CD8-positive, alpha-beta memory T cell (primary cell): ENCODE results near the gene RNF115. TPM values are rescaled to one million over a fixed set of nuclear protein-coding genes. Genes with fewer than 3 reads are reported as not detected.

Experiments used
- CTCF ChIA-PET: fragments of 350-600 bp; sonication (Branson Sonifier 250); formaldehyde crosslinking; loops from one replicate; lab custom pipeline; 2021; ENCODE audit warnings: antibody characterized with exemption; lab: Charles Lee
- POLR2A ChIA-PET: fragments of 350-600 bp; sonication (Branson Sonifier 250); formaldehyde crosslinking; loops from one replicate; lab custom pipeline; 2021; ENCODE audit warnings: antibody characterized with exemption; lab: Charles Lee
- DNase-seq, 5 donors: peaks; one replicate each; pipeline versions ENCODE4 v3.0.0 to v3.0.0-alpha.2; 2020 to 2022; ENCODE audit warnings: mixed read lengths in 1 of 5
- H3K27ac ChIP-seq: one replicate; pipeline ENCODE4 v1.7.0; 2013; ENCODE audit warnings: low read depth, mild to moderate bottlenecking, low read length, moderate library complexity
- H3K27me3 ChIP-seq: 2 replicates; pipeline ENCODE4 v1.7.0; 2013; ENCODE audit warnings: low read length, mild to moderate bottlenecking; ENCODE audit not compliant: insufficient read depth, poor library complexity, severe bottlenecking
- H3K36me3 ChIP-seq: 2 replicates; pipeline ENCODE4 v1.7.0; 2013; ENCODE audit warnings: mild to moderate bottlenecking, low read length, moderate library complexity; ENCODE audit not compliant: insufficient read depth
- H3K4me1 ChIP-seq: 2 replicates; pipeline ENCODE4 v1.7.0; 2013; ENCODE audit warnings: mild to moderate bottlenecking, low read length, moderate library complexity; ENCODE audit not compliant: insufficient read depth
- H3K4me3 ChIP-seq: 2 replicates; pipeline ENCODE4 v1.7.0; 2013; ENCODE audit warnings: mild to moderate bottlenecking, low read length
- H3K9me3 ChIP-seq: 2 replicates; pipeline ENCODE4 v1.7.0; 2013; ENCODE audit warnings: mild to moderate bottlenecking, low read length
- H3K27ac Mint-ChIP-seq, 8 donors: one replicate each; pipeline ENCODE4 v1.8.0; 2020 to 2021; ENCODE audit warnings: mixed read lengths in 8 of 8, mild to moderate bottlenecking in 6 of 8, inconsistent platforms in 3 of 8, moderate library complexity in 3 of 8
- H3K27me3 Mint-ChIP-seq, 2 donors: one replicate each; pipeline ENCODE4 v1.8.0; 2020 to 2021; ENCODE audit warnings: mixed read lengths in 2 of 2, mild to moderate bottlenecking in 1 of 2, moderate library complexity in 1 of 2
- H3K36me3 Mint-ChIP-seq, 3 donors: one replicate each; pipeline ENCODE4 v1.8.0; 2020 to 2021; ENCODE audit warnings: mixed read lengths in 3 of 3, inconsistent platforms in 1 of 3, mild to moderate bottlenecking in 1 of 3
- H3K4me1 Mint-ChIP-seq, 3 donors: one replicate each; pipeline ENCODE4 v1.8.0; 2020 to 2021; ENCODE audit warnings: mixed read lengths in 3 of 3, inconsistent platforms in 1 of 3, mild to moderate bottlenecking in 1 of 3
- H3K4me3 Mint-ChIP-seq, 7 donors: one replicate each; pipeline ENCODE4 v1.8.0; 2020 to 2021; ENCODE audit warnings: mixed read lengths in 7 of 7, mild to moderate bottlenecking in 6 of 7, moderate library complexity in 4 of 7, inconsistent platforms in 2 of 7
- H3K9me3 Mint-ChIP-seq, 5 donors: one replicate each; pipeline ENCODE4 v1.8.0; 2020 to 2022; ENCODE audit warnings: mixed read lengths in 5 of 5, mild to moderate bottlenecking in 3 of 5, moderate library complexity in 2 of 5, inconsistent platforms in 1 of 5
- polyA plus RNA-seq: library from polyadenylated mRNA; unstranded; fragments of 300-500 nt; fragmentation: Illumina TruSeq; gene quantifications from one replicate; pipeline ENCODE4 v1.2.3, GENCODE V29; 2021
- total RNA-seq, 2 experiments: library from RNA; stranded (reverse); gene quantifications; one replicate each; pipeline ENCODE4 v1.2.3, GENCODE V29; 2021

Gene RNF115
- total and polyA plus RNA-seq, 3 experiments from 2014 or later = 9.1 to 17.8 (median 16.9) TPM

GRCh38 chr1:145759721-145760120, 64.2 kb downstream of the RNF115 start:
- Mint-ChIP-seq H3K4me1 (peaks cover 0 to 4% (median 2%) of the 10 kb centered on the region in 3 donors), H3K9me3 (no peaks in the 10 kb centered on the region), H3K27me3 (no peaks in the 10 kb centered on the region), H3K4me3 (no peak overlapping the region), H3K27ac (peak overlapping the region in 1 of 8 donors; percentile 70), H3K36me3 (peaks cover 11 to 74% (median 27%) of the 10 kb centered on the region in 3 donors)
- Histone ChIP-seq H3K9me3 (no peaks in the 10 kb centered on the region), H3K27ac (no peak overlapping the region), H3K4me1 (no peaks in the 10 kb centered on the region), H3K36me3 (no peaks in the 10 kb centered on the region), H3K4me3 (no peak overlapping the region), H3K27me3 (no peaks in the 10 kb centered on the region)
- POLR2A ChIA-PET = no interaction called here
- CTCF ChIA-PET = no interaction called here
- no peak for DNase-seq

GRCh38 chr1:145758575-145758974, 65.3 kb downstream of the RNF115 start:
- Histone ChIP-seq H3K27me3 (no peaks in the 10 kb centered on the region), H3K4me3 (no peak overlapping the region), H3K27ac (no peak overlapping the region), H3K9me3 (no peaks in the 10 kb centered on the region), H3K4me1 (no peaks in the 10 kb centered on the region), H3K36me3 (no peaks in the 10 kb centered on the region)
- Mint-ChIP-seq H3K4me1 (peaks cover 0 to 4% (median 2%) of the 10 kb centered on the region in 3 donors), H3K4me3 (no peak overlapping the region), H3K27ac (no peak overlapping the region), H3K36me3 (peaks cover 11 to 76% (median 27%) of the 10 kb centered on the region in 3 donors), H3K27me3 (no peaks in the 10 kb centered on the region), H3K9me3 (no peaks in the 10 kb centered on the region)
- CTCF ChIA-PET = interaction anchor here (1.1 kb wide), 1 partner anchor 38 kb away, joined by 4 read pairs; no protein-coding TSS in a partner anchor
- POLR2A ChIA-PET = no interaction called here
- no peak for DNase-seq

- Histone ChIP-seq H3K27ac (no peak overlapping the region), H3K4me3 (no peak overlapping the region), H3K36me3 (peaks cover 4% of the 10 kb centered on the region), H3K27me3 (no peaks in the 10 kb centered on the region), H3K4me1 (no peaks in the 10 kb centered on the region), H3K9me3 (no peaks in the 10 kb centered on the region)
- DNase-seq = no peak
- H3K36me3 Mint-ChIP-seq = peaks cover 11 to 78% (median 27%) of the 10 kb centered on the region in 3 donors
- H3K4me3 Mint-ChIP-seq = no peak overlapping the region
- peak overlapping the region in 1 of 8 donors; percentile 54 for H3K27ac Mint-ChIP-seq
- no peaks in the 10 kb centered on the region for H3K9me3 Mint-ChIP-seq
- CTCF ChIA-PET = interaction anchor here (1.1 kb wide), 1 partner anchor 38 kb away, joined by 4 read pairs; no protein-coding TSS in a partner anchor
- POLR2A ChIA-PET = no interaction called here
- peaks cover 0 to 4% (median 2%) of the 10 kb centered on the region in 3 donors for H3K4me1 Mint-ChIP-seq
- H3K27me3 Mint-ChIP-seq = no peaks in the 10 kb centered on the region
These were observed 65.8 kb downstream of the RNF115 start for GRCh38 chr1:145758116-145758515.

GRCh38 chr1:145757420-145757819, 66.5 kb downstream of the RNF115 start:
- ChIA-PET POLR2A (no interaction called here), CTCF (no interaction called here)
- Histone ChIP-seq H3K27ac (no peak overlapping the region), H3K36me3 (peaks cover 9% of the 10 kb centered on the region), H3K4me3 (no peak overlapping the region), H3K9me3 (no peaks in the 10 kb centered on the region), H3K4me1 (no peaks in the 10 kb centered on the region), H3K27me3 (no peaks in the 10 kb centered on the region)
- Mint-ChIP-seq H3K27me3 (no peaks in the 10 kb centered on the region), H3K4me1 (peaks cover 0 to 4% (median 2%) of the 10 kb centered on the region in 3 donors), H3K36me3 (peaks cover 11 to 79% (median 29%) of the 10 kb centered on the region in 3 donors), H3K4me3 (no peak overlapping the region), H3K27ac (peak overlapping the region in 5 of 8 donors; percentile 0 to 43 (median 29)), H3K9me3 (no peaks in the 10 kb centered on the region)
- no peak for DNase-seq

DNA sequence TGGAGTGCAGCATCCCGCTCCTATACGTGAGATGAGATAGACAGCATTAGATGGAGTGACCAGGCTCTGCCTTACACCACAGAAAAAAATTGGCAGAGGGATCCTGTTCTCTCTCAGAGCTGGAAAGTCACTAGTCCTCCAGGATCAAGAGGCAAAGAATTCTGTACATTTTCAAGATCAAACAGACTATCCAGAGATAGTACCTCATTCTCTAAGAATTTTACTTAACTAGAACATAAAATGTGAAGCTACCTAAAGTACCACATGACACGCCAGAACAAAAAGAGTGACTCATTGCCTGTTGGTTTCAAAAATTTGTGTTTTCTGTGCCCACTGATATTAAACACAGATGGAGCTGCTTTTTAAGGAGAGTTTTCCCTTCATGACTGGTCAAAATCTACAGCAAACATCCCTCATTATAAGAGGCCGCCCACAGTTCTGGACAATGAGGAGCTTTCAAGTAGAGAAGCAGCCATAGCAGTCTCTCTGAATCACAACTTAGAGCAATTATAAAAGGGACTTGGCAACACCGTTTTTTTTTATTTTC, 72.3 kb downstream of the RNF115 start:
- H3K36me3 ChIP-seq = peaks cover 26% of the 10 kb centered on the region
- peaks cover 7 to 84% (median 25%) of the 10 kb centered on the region in 3 donors for H3K36me3 Mint-ChIP-seq

GRCh38 chr1:145750426-145750825, 73.5 kb downstream of the RNF115 start:
- Histone ChIP-seq H3K9me3 (no peaks in the 10 kb centered on the region), H3K36me3 (peaks cover 28% of the 10 kb centered on the region)
- CTCF ChIA-PET = no interaction called here

More for the DNA sequence above, 72.3 kb downstream of the RNF115 start:
- no peaks in the 10 kb centered on the region for H3K27me3 ChIP-seq
- no peak overlapping the region for H3K4me3 ChIP-seq
- DNase-seq = no peak
- H3K4me3 Mint-ChIP-seq = no peak overlapping the region
- H3K4me1 Mint-ChIP-seq = no peaks in the 10 kb centered on the region
- no peaks in the 10 kb centered on the region for H3K9me3 Mint-ChIP-seq
- H3K4me1 ChIP-seq = no peaks in the 10 kb centered on the region
- ChIA-PET POLR2A (no interaction called here), CTCF (interaction anchor here (0.8 kb wide), 1 partner anchor 29 kb away, joined by 3 read pairs; no protein-coding TSS in a partner anchor)
- no peaks in the 10 kb centered on the region for H3K27me3 Mint-ChIP-seq
- peak overlapping the region in 1 of 8 donors; percentile 23 for H3K27ac Mint-ChIP-seq
- H3K27ac ChIP-seq = no peak overlapping the region
- no peaks in the 10 kb centered on the region for H3K9me3 ChIP-seq

GRCh38 chr1:145747398-145748247, 76.3 kb downstream of the RNF115 start:
- no peaks in the 10 kb centered on the region for H3K9me3 ChIP-seq
- no peaks in the 10 kb centered on the region for H3K4me1 ChIP-seq
- no peaks in the 10 kb centered on the region for H3K27me3 ChIP-seq
- DNase-seq = no peak
- Mint-ChIP-seq H3K27ac (peak overlapping the region in 6 of 8 donors; percentile 10 to 83 (median 60)), H3K4me3 (no peak overlapping the region), H3K36me3 (peaks cover 20 to 85% (median 35%) of the 10 kb centered on the region in 3 donors), H3K4me1 (no peaks in the 10 kb centered on the region), H3K27me3 (no peaks in the 10 kb centered on the region), H3K9me3 (no peaks in the 10 kb centered on the region)
- peaks cover 30% of the 10 kb centered on the region for H3K36me3 ChIP-seq
- no peak overlapping the region for H3K27ac ChIP-seq
- no peak overlapping the region for H3K4me3 ChIP-seq
- ChIA-PET POLR2A (no interaction called here), CTCF (no interaction called here)

More at GRCh38 chr1:145750426-145750825, 73.5 kb downstream of the RNF115 start:
- Mint-ChIP-seq H3K4me3 (no peak overlapping the region), H3K27ac (peak overlapping the region in 1 of 8 donors; percentile 14), H3K36me3 (peaks cover 7 to 80% (median 25%) of the 10 kb centered on the region in 3 donors), H3K9me3 (no peaks in the 10 kb centered on the region), H3K27me3 (no peaks in the 10 kb centered on the region), H3K4me1 (no peaks in the 10 kb centered on the region)
- H3K4me1 ChIP-seq = no peaks in the 10 kb centered on the region
- no peak overlapping the region for H3K4me3 ChIP-seq
- no peak for DNase-seq
- H3K27me3 ChIP-seq = no peaks in the 10 kb centered on the region
- POLR2A ChIA-PET = no interaction called here
- H3K27ac ChIP-seq = no peak overlapping the region

GRCh38 chr1:145740269-145740668, 83.6 kb downstream of the RNF115 start:
- Mint-ChIP-seq H3K9me3 (no peaks in the 10 kb centered on the region), H3K27ac (peak overlapping the region in 1 of 8 donors; percentile 25), H3K4me3 (no peak overlapping the region), H3K4me1 (no peaks in the 10 kb centered on the region), H3K27me3 (no peaks in the 10 kb centered on the region), H3K36me3 (peaks cover 13 to 44% (median 22%) of the 10 kb centered on the region in 3 donors)
- ChIA-PET CTCF (interaction anchor here (4.4 kb wide), 1 partner anchor 20 kb away, joined by 23 read pairs; the partner anchor contains the start of gene CD160), POLR2A (no interaction called here)
- Histone ChIP-seq H3K27me3 (no peaks in the 10 kb centered on the region), H3K27ac (no peak overlapping the region), H3K9me3 (no peaks in the 10 kb centered on the region), H3K4me1 (no peaks in the 10 kb centered on the region), H3K4me3 (no peak overlapping the region), H3K36me3 (peaks cover 12% of the 10 kb centered on the region)
- no peak for DNase-seq
